Measurements from ENCODE around the gene KATNAL2.

Gene KATNAL2, protein sequence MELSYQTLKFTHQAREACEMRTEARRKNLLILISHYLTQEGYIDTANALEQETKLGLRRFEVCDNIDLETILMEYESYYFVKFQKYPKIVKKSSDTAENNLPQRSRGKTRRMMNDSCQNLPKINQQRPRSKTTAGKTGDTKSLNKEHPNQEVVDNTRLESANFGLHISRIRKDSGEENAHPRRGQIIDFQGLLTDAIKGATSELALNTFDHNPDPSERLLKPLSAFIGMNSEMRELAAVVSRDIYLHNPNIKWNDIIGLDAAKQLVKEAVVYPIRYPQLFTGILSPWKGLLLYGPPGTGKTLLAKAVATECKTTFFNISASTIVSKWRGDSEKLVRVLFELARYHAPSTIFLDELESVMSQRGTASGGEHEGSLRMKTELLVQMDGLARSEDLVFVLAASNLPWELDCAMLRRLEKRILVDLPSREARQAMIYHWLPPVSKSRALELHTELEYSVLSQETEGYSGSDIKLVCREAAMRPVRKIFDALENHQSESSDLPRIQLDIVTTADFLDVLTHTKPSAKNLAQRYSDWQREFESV

DNA sequence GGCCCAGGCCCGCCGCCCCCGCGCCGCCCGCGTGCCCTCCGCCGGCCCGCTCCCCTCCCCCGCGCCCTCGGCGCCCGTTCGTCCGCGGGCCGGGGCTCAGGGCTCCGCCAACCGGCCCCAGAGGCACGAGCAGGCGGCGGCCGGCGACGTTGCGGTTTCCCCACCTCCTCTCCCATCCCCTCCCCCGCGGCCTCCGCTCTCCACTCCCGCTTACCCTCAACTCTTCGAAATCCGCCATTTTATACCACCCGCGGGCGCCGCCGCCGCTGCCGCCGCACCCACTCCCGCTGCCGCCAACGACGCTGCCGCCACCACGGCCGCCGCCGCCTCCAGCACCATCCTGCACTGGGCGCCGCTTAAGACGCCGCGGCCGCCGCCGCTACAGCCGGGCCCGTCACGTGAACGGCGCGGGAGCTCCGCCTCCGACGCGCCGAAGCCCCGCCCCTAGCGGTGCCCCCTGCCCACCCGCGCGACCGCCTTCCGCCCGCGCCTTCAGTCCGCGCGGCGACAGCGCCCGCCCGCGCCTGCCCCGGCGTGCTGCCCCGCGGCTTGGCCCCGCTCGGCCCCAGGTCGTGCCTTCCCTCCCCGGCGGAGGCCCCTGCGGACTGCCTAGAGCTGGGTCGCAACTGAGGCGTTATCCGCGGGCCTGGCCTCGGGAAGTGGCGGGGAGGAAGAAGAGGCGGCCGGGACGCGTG lies at the start of gene KATNAL2, which contains the start of gene PIAS2:
KATNAL2 (plus strand) TSS at position 495 of the 695 bp plus-strand sequence. CDS start 29,271 bp downstream, outside the sequence.
PIAS2 (minus strand) TSS at position 400 of the 695 bp plus-strand sequence; CDS start at position 238, 162 bp downstream.
- peak; percentile 67 for DNase-seq

DNA sequence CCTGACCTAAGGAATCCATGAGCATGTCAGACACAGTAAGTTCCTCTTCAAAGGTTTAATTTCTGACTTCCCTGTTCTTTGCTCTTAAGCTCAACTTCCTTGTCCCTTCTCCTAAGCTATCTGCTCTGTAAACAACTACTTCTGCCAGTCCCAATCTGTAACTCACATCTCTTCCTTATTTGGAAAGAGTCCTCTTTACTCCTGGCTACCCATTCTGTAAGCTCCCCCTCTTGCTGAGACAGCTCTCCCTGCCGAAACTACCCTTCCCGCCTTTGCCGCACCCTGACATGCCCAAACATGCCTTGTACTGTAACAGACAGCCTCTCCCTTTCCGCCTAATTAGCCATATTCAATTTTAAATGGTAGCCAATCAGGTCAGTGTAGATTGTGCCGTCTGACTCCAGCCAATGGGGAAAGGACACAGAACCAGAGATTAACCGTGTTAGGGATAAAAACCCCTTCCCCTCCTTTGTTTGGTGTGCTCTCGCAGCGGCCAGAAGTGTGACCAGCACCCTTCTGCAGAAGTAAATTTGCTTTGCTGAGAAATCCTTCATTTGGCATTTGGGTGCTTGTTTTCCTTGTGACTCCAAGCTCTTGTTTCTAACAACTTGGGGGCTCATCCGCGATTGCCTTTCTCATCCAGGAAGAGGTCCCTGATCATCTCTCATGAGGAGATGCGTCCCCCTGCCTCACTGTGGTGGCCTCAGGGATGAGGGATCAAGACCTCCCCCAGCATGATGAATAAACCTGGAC lies 49.1 kb upstream of the KATNAL2 start:
- DNase-seq, result no peak

DNA sequence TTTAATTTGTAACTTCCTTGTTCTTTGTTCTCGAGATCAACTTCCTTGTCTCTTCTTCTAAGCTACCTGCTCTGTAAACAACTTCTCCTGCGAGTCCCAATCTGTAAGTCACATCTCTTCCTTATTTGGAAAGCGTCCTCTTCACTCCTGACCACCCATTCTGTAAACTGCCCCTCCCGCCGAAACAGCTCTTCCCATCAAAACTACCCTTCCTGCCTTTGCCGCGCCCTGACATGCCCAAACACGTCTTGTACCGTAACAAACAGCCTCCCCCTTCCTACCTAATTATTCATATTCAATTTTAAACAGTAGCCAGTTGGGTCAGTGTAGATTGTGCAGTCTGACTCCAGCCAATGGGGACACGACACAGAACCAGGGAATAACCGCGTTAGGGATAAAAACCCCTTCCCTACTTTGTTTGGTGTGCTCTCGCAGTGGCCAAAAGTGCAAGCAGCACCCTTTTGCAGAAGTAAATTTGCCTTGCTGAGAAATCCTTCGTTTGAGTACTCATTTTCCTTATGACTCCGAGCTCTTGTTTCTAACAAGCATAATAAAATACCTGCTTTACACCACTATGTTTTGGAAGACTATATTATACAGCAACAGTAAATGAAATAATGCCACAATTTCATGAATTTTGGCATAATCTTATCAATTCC lies 39.9 kb upstream of the KATNAL2 start:
- no peak for DNase-seq

DNA sequence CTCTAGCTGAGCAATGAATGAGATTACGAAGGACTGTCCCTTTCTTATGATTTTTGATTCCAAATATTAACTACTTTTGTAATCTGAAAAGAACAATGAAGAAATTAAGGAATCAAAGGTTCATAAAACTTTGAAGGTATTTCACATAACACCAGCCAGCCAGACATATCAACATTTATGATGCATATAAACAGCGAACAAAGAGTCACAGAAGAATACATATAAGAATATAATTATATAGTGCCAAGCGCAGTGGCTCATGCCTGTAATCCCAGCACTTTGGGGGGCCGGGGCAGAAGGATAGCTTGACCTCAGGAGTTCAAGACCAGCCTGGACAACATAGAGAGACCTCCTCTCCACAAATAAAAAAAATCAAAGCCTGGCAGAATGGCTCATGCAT lies 34.2 kb upstream of the KATNAL2 start:
- DNase-seq, result no peak

DNA sequence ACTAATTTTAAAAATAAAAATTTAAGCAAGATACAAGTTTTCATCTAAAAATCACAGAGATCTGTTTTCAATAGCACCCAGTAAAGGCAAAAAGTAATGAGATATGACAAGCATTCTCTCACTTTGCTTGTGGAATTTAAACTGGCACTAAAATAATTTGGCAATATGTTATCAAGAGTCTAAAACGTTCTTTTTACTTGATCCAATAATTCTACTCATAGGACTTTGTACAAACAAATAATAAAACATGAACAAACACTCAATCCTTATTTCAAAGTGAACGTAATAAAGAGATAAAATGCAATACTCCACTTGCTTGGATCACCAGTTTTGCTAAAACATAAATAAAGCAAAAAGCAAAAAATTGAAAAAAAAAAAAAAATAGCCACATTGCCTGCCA lies 30.5 kb upstream of the KATNAL2 start:
- no peak for DNase-seq

DNA sequence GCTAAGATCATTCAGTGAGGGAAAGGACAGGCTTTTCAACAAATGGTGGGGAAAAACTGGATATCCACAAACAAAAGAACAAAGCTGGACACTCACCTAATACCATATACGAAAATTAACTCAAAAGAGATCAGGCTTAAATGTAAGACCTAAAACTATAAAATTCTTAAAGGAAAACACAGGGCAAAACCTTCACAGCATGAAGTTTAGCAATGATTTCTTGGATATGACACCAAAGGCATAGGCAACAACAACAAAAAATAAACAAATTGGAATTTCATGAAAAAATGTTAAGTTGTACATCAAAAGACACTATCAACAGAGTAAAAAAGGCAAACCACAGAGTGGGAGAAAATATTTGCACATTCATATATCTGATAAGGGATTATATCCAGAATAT lies 28.4 kb upstream of the KATNAL2 start:
- no peak for DNase-seq

DNA sequence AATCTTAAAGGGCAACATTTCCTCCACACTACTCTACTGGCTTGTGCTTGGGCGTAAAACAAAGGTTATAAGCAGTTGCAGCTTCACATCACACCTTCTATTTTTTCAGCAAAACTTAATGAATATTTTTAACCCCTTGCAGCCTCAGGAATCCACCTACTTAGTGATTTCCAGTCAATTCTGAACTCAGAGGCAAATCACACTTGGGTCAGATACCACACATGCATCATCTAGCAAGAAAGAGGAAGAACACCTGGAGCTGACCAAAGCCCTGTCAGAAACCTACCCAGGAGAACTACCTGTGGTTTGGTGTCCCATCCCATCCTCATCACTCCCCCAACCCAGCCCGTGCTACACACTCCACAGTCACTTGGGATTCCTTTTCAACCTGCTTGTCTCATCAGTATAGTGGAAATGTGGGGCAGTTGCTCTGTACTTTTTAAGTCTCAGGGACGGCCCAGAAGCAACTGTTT lies 25.6 kb upstream of the KATNAL2 start:
- no peak for DNase-seq

DNA sequence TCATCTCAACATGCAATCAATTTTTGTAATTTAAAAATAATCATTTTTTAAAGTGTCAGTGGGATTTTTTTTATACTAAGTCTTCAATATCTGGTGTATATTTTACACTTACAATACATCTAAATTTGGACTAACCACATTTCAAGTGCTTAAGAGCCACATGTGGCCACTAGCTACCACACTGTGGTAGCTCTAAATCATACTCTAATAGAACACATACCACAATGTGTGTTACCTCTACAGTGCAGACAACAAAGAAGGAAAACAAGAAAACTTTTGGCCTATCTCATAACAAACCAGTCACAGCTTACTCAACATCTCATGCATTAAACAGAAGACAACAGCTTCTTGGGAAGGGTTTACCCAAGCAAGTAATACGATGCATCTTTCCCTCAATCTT lies 24.6 kb upstream of the KATNAL2 start:
- no peak for DNase-seq

DNA sequence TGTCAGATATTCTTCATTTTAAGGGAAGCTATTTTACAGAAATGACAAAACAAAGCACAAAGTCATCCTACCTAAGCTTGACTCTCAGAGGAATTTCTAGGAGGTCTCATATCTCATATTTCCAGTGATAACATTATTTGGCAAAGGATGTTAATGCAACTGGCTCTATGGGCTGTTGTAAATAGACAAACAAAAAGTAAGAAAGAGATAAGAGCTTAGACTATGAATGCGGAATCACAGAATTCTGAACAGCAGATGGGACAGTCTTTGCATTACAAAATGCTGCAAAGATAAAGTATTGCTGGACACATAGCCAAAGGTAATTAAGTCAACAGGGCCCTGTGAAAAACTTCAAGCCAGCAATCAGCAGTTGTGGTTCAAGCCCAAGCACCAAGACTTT lies 24.0 kb upstream of the KATNAL2 start:
- DNase-seq, result no peak

DNA sequence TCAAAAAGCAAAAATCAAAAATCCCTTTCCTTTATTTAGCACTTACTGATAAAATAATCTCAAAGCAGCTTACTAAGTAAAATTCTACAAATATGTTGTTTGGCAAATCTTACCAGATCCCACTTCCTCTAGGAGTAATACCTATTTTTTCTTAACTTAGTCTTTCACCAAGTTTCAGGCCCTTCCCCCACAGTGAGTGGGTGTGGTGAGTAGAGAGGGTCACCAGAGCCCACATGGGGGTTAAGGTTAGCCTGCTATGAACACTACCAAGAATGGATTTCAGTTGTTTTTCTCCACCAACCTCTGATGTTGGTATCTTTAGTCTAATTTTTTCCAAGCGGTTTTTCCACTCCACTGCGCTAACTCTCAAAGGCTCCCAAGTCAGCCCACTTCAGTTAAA lies 23.3 kb upstream of the KATNAL2 start:
- no peak for DNase-seq

DNA sequence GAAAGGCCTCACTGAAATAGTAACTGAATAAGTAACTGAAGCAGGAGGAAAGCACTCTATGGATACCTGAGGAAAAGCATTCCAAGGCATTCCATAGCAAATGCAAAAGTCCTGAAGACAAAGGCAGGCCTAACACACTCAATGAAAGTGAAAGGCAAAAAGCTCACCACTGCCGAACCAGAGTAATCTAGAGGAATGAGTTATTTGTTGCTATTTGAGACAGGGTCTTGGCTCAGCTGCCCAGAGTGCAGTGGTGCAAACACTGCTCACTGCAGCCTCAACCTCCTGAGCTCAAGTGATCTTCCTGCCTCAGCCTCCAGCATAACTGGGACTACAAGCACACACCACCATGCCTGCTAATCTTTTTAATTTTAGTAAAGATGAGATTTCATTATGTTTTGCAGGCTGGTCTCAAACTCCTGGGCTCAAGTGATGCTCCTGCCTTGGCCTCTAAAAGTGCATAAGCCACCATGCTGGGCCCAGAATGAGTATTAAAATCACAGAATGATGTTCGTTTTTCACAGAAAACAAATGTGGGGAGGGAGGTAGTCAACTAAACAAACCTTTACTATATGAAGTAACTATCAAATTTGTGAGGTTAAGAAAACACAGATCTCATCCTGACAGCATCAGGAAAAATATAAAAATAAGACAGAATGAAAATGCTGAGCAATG lies 18.0 kb upstream of the KATNAL2 start:
- no peak for DNase-seq

DNA sequence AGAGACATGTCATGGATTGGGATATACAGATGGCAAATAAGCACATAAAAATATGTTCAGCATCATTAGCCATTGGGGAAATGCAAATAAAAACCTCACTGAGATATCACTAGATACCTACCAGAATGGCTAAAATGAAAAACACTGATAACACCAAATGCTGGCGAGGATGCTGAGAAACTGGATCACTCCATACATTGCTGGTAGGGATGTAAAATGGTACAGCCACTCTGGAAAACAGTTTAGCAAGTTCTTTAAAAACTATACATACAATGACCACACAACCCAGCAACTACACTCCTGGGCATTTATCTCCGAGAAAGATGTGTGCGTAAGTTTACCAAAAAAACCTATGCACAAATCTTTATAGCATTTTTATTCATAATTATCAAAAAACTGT lies 14.0 kb upstream of the KATNAL2 start:
- no peak for DNase-seq

DNA sequence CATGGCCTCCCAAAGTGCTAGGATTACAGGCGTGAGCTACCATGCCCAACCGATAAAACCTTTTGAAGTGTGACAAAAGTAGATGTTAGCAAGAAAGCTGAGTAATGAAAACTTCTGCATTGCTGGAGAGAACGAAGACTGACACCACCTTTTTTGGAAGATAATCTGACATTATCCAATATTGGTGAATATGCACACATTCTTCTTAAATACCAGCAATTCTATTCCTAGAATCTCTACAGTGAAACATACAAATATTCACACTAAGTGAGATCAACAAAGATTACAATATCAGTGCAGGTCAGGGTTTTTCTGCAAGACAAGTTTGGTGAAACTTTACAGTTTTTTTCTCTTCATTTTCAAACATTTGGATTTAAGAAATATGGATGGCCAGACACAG lies 7.9 kb upstream of the KATNAL2 start:
- DNase-seq, result no peak

DNA sequence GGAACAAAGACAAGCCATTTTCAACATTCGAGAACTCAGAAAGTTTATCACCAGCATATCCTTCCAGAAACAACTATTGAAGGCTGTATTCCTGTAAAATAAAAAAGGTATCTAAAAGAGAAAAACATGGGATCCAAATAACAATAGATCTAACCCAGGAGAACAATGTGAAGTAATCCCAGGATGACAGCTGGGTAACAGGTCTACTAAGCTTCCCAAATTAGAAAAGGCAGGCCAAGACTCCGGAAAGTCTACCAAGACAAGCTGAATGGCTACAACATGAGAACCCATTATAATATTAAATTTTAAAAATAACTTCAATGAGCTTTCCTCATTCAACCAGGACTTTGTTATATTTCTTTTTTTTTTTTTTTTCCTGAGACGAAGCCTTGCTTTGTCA lies 6.5 kb upstream of the KATNAL2 start:
- DNase-seq, result no peak

DNA sequence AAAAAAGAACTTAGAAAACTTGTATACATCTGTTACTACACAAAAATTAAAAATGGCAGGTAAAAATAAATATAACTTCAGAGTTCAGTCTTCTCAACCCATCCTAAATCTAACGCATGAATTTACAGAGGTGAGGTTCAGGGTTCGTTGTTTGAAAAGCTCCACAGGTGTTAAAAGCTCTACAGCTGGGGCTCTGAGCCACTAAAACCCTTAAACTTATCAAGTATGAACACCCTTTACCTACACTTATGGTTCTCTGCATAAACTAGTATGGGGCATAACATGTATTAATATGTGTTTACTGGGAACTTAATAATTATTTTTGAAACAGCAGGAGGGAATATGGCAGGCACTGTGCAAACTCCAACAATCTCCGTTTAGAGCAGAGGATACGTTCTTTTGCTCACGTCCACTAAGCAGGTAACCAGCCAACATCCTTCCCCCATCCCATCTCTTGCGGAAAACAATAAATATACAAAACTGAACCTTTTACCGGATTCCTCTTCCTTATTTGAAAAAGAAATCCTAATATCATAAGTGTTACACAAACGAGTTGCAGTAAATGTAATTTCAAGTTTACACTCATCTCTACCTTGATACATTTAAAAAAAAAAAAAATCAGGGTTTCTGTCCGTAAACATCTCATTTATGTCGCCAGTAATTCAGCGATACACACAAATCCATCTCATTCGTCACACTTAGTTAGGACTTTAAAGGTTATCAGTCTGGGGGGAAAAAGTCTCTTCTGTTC lies 1.4 kb upstream of the KATNAL2 start:
- no peak for DNase-seq

DNA sequence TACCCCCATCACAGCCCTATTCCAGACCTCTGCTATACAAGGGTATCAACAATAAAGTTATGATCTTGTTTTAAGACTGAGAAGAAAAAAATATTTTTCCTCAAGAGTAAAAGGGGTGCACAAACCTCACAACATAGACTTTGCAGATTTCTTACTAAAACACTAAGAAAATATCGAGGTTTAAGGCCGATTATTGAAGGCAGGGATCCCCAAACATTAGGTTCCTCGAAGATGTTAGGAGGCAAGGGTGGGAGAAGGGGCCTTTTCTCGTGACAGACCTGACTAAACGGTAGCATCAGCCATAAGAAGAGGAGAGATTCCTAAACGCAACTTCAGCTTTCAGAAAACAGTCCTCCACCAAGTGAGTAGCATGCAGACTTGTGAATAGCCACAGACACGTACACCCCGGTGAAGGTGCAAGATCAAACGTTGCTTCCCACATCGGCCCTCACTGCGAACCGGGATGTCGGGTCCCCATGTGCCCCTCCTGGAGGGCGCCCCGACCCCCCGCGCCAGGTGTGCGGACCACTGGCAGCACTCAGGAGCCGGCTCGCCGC lies 773 bp upstream of the KATNAL2 start:
- DNase-seq, result peak; percentile 32

DNA sequence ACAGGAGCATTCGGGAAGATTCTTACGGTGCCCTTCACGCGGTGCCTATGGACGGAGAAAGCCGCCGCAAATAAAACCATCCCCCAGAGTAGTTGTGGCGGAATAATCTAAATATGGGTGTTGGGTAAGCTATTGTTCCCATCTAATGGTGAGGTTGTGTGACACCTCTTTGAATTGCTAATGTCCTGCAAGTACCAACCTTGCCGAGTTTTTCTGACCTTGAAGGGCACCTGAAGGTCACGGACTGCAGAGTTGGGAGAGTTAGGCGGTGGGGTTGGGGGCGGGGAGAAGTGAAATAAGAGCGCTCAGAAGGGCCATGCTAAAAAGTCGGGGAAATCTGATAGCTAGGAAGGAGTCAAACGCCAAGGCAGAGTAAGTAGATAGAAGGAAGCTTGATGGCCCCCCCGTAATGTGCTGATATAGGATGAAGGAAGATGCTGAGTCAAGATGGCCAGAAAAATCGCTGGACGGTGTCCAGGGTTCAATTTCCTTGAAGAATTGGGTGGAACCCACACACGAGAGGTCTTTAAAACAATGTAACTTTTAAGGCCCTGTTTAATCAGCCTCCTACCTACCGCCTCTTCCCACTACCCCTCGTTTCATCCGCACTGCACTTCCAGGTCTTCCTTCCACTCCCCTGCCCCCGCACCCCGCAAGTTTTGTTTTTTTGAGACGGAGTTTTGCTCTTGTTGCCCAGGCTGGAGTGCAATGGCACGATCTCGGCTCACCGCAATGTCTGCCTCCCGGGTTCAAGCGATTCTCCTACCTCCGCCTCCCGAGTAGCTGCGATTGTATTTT lies 600 bp downstream of the KATNAL2 start:
- no peak for DNase-seq

DNA sequence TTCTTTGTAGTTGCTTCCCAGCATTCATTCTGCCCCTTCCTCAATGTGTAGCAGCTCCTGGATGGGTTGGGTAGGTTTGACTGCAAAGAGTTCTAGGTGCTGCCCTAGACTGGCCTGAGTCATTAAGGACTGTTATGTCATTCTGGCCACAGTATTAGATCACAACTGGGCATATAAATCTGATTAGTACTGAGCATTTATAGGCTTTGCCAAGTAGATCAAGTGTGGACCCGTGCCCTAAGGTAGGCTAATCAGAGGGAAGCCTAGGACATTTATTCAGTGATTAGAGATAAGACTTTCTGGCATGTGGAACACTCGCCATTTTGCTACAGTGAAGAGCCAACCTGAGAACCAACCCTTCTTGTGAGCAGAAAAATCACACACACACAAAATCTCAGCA lies 2.7 kb downstream of the KATNAL2 start:
- no peak for DNase-seq

DNA sequence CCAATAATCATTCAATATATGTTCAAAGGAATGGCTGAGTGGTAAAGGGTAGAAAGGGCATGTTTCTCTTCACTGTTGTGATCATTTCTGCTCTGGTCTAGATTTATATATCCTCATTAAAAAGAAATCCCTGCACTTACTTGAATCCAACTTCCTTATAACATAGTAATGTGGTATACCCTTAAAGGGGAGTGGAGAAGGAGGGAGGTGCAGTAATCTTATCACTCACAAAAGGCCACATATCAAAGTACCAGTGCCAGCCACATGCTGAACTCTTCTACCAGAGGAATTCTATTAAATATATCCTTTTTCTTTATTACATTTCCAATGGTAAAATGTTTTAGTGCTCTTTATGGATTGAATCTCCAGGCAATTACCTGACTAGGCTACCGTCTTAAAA lies 3.3 kb downstream of the KATNAL2 start:
- DNase-seq, result no peak

DNA sequence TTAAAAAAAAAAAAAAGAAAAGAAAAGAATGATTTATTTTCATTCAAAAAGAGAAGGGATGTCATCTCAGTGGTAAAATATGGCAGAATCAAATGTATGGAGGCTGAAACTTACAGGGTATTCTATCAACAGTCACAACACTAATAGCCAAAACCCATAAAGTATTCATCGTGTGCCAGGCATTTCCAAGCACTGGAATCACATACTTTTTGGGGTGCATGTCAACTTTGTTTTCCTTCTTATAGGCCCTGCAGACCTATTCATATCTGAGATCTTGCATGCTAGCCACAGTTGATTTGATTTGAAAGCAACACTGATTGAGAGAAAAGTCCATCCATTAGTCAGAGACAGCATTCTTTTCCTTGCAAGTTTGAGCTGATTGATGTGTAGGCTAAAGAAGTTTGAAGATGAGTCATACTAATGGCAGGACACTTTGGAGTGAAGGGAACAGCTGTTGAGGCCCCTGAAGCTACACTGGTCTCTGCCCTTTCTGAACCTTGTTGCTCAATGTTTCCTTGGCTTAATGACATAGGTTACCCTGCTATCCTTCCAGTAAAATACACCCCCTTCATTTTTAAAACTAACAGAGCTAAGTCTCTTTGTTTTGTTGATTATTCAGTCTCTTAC lies 22.0 kb downstream of the KATNAL2 start:
- DNase-seq, result no peak

Data from stimulated activated CD4-positive, alpha-beta T cell treated with anti-CD3 and anti-CD28 coated beads, Interleukin-4, amount 100 ng/mL, for 24 hours (primary cell).